ENCODE data around the gene CYP4Z1. TPM values are rescaled to one million over a fixed set of nuclear protein-coding genes. Genes with fewer than 3 reads are reported as not detected.
"Not testable (repeated sequence)": the region's sequence is repeated elsewhere in the genome, so short reads cannot be mapped to it uniquely, and the experiment has no call there.

Gene CYP4Z1
- total RNA-seq, 6 donors from 2014 or later = 2.1 to 10.0 (median 6.6) TPM

GRCh38 chr1:47089356-47089755 is 22.3 kb downstream of the CYP4Z1 start:
- not testable (repeated sequence) for H3K4me3 ChIP-seq; H3K4me1 ChIP-seq; DNase-seq; H3K27me3 ChIP-seq; H3K27ac ChIP-seq; H3K9me3 ChIP-seq; H3K36me3 ChIP-seq; ATAC-seq (ENCODE audit: low FRiP score in 2 of 2)
- TF ChIP-seq CTCF (IDR thresholded peaks at IDR 0.05) = peak in 5 of 6 experiments; percentile 33 to 57 (median 49)
- 6% methylated on average over 3 of the region's 3 CpGs for WGBS, 2 donors

- H3K27me3 ChIP-seq; H3K4me3 ChIP-seq; H3K9me3 ChIP-seq; H3K4me1 ChIP-seq; H3K36me3 ChIP-seq; DNase-seq; H3K27ac ChIP-seq; ATAC-seq (ENCODE audit: low FRiP score in 2 of 2): not testable (repeated sequence)
- 17% methylated on average over 3 of the region's 3 CpGs; no CpG with 5 or more reads in 1 of the 2 donors for WGBS, 2 donors
Observed at GRCh38 chr1:47091476-47091875, 24.4 kb downstream of the CYP4Z1 start.

- no peak for ATAC-seq (ENCODE audit: low FRiP score in 2 of 2)
- H3K27me3 ChIP-seq = no peaks in the 10 kb centered on the region
- no peaks in the 10 kb centered on the region for H3K36me3 ChIP-seq
- no peaks in the 10 kb centered on the region for H3K4me1 ChIP-seq
- WGBS, 2 donors = 75 to 98% methylated on average over 3 of the region's 3 CpGs
- peak in 1 of 2 donors; percentile 5 for DNase-seq
- H3K9me3 ChIP-seq = peaks cover 0 to 10% (median 0%) of the 10 kb centered on the region in 4 donors
- no peak overlapping the region for H3K27ac ChIP-seq
- no peak overlapping the region for H3K4me3 ChIP-seq
- no peak for TF ChIP-seq POLR2A (IDR thresholded peaks at IDR 0.05)
- no peak for TF ChIP-seq EP300 (IDR thresholded peaks at IDR 0.05)
- no peak for TF ChIP-seq CTCF (IDR thresholded peaks at IDR 0.05)
- no peak for TF ChIP-seq POLR2AphosphoS5 (IDR thresholded peaks at IDR 0.05)
Observed at GRCh38 chr1:47104816-47105215, 37.8 kb downstream of the CYP4Z1 start.

GRCh38 chr1:47106792-47107191 is 39.8 kb downstream of the CYP4Z1 start:
- WGBS, 2 donors = 83 to 90% methylated on average over 3 of the region's 3 CpGs
- TF ChIP-seq EP300 (IDR thresholded peaks at IDR 0.05) (no peak), POLR2AphosphoS5 (IDR thresholded peaks at IDR 0.05) (no peak), POLR2A (IDR thresholded peaks at IDR 0.05) (no peak), CTCF (IDR thresholded peaks at IDR 0.05) (no peak)

GRCh38 chr1:47107851-47108574 is 41.0 kb downstream of the CYP4Z1 start:
- peak overlapping the region in 1 of 4 donors; percentile 26 for H3K27ac ChIP-seq
- ATAC-seq (ENCODE audit: low FRiP score in 2 of 2) = peak; percentile 70 to 92

More at GRCh38 chr1:47106792-47107191, 39.8 kb downstream of the CYP4Z1 start:
- Histone ChIP-seq H3K4me3 (no peak overlapping the region), H3K4me1 (no peaks in the 10 kb centered on the region), H3K36me3 (no peaks in the 10 kb centered on the region), H3K27me3 (no peaks in the 10 kb centered on the region), H3K9me3 (peaks cover 0 to 10% (median 0%) of the 10 kb centered on the region in 4 donors), H3K27ac (no peak overlapping the region)
- DNase-seq = no peak
- ATAC-seq (ENCODE audit: low FRiP score in 2 of 2) = no peak

GRCh38 chr1:47109482-47109881 is 42.5 kb downstream of the CYP4Z1 start:
- H3K4me1 ChIP-seq; H3K27ac ChIP-seq; H3K36me3 ChIP-seq; ATAC-seq (ENCODE audit: low FRiP score in 2 of 2); DNase-seq; H3K27me3 ChIP-seq; H3K4me3 ChIP-seq; H3K9me3 ChIP-seq: not testable (repeated sequence)

More at GRCh38 chr1:47107851-47108574, 41.0 kb downstream of the CYP4Z1 start:
- H3K9me3 ChIP-seq, H3K4me1 ChIP-seq, H3K27me3 ChIP-seq, H3K36me3 ChIP-seq, H3K4me3 ChIP-seq: not testable (repeated sequence)
- 55 to 56% methylated on average over 8 of the region's 10 CpGs for WGBS, 2 donors
- DNase-seq = peak in 1 of 2 donors; percentile 34

All from upper lobe of left lung (tissue), 6 donors.